HuH-7 (cell line): ENCODE results near the gene TNFRSF4.

Experiments used
- DNase-seq: peaks from one replicate; pipeline ENCODE4 v3.0.0; 2011; ENCODE audit warnings: low spot score

Gene TNFRSF4

GRCh38 chr1:1245178-1245816 is 31.3 kb upstream of the TNFRSF4 start:
- DNase-seq: no peak

GRCh38 chr1:1244192-1244811 is 30.3 kb upstream of the TNFRSF4 start:
- no peak for DNase-seq

- DNase-seq: no peak
Observed at GRCh38 chr1:1243807-1244191, 29.8 kb upstream of the TNFRSF4 start.

- no peak for DNase-seq
Observed at GRCh38 chr1:1243266-1243660, 29.3 kb upstream of the TNFRSF4 start.

GRCh38 chr1:1242461-1243265 is 28.7 kb upstream of the TNFRSF4 start:
- no peak for DNase-seq

- no peak for DNase-seq
Observed at GRCh38 chr1:1241588-1242219, 27.8 kb upstream of the TNFRSF4 start.

- DNase-seq: no peak
Observed at GRCh38 chr1:1240822-1241587, 27.1 kb upstream of the TNFRSF4 start.

- DNase-seq: peak; percentile 49
Observed at GRCh38 chr1:1240348-1240732, 26.4 kb upstream of the TNFRSF4 start.

- DNase-seq: no peak
Observed at GRCh38 chr1:1239614-1240347, 25.8 kb upstream of the TNFRSF4 start.

- DNase-seq: no peak
Observed at GRCh38 chr1:1239227-1239613, 25.3 kb upstream of the TNFRSF4 start.

GRCh38 chr1:1238702-1239178 is 24.8 kb upstream of the TNFRSF4 start:
- DNase-seq: peak; percentile 64

GRCh38 chr1:1237874-1238701 is 24.1 kb upstream of the TNFRSF4 start:
- peak; percentile 84 for DNase-seq

- DNase-seq: peak; percentile 59
Observed at GRCh38 chr1:1236945-1237873, 23.3 kb upstream of the TNFRSF4 start.

GRCh38 chr1:1236176-1236763 is 22.3 kb upstream of the TNFRSF4 start:
- DNase-seq: no peak

GRCh38 chr1:1235016-1235744 is 21.2 kb upstream of the TNFRSF4 start:
- DNase-seq: no peak

GRCh38 chr1:1234180-1234808 is 20.3 kb upstream of the TNFRSF4 start:
- DNase-seq: no peak

GRCh38 chr1:1233567-1233892 is 19.6 kb upstream of the TNFRSF4 start:
- no peak for DNase-seq
